K562 (cell line): Measurements from ENCODE around the gene SNX12. TPM values are rescaled to one million over a fixed set of nuclear protein-coding genes. Genes with fewer than 3 reads are reported as not detected.
A peak's percentile ranks its signal among the peaks of the same experiment; 100 is the strongest.

ENCODE experiments used
- BACH1 ChIP-seq: fragments of 200-800 bp; sonication (Bioruptor generic); IDR thresholded peaks from 2 replicates; pipeline ENCODE4 v1.6.1; 2016; ENCODE audit warnings: missing genetic modification characterization, missing compliant biosample characterization
- C11orf30 ChIP-seq: fragments of 450-650 bp; IDR thresholded peaks from 2 replicates; pipeline ENCODE4 v1.6.1; 2016; ENCODE audit warnings: low read depth, mild to moderate bottlenecking
- FOSL1 ChIP-seq: fragments of 200-800 bp; sonication (Bioruptor generic); conservative IDR thresholded peaks from 2 replicates; pipeline ENCODE4 v1.6.1; 2016; ENCODE audit warnings: missing genetic modification characterization, missing compliant biosample characterization
- HDAC2 ChIP-seq: fragments of 450-650 bp; IDR thresholded peaks from 2 replicates; pipeline ENCODE4 v1.6.1; 2016; ENCODE audit warnings: mild to moderate bottlenecking
- HMBOX1 ChIP-seq: sonication (generic); IDR thresholded peaks from 2 replicates; pipeline ENCODE4 v1.6.1; 2016
- HNRNPLL ChIP-seq: fragments of 200-400 bp; formaldehyde crosslinking; IDR thresholded peaks from 2 replicates; pipeline ENCODE4 v1.6.1; 2017; ENCODE audit warnings: low read length, low read depth, mild to moderate bottlenecking; ENCODE audit not compliant: poor library complexity, severe bottlenecking
- MAFK ChIP-seq: IDR thresholded peaks from 2 replicates; pipeline ENCODE4 v1.6.1; 2011; ENCODE audit warnings: low read length, improper control_type of control experiment
- RCOR1 ChIP-seq, 2 experiments: IDR thresholded peaks; 2 replicates each; pipeline ENCODE4 v1.6.1; 2012; ENCODE audit warnings: low read depth in 2 of 2, low read length in 2 of 2, borderline replicate concordance in 1 of 2, improper control_type of control experiment in 1 of 2
- TBP ChIP-seq: optimal IDR thresholded peaks from 2 replicates; pipeline ENCODE3; 2011; ENCODE audit warnings: low read depth, low read length, improper control_type of control experiment
- TRIM24 ChIP-seq, 2 experiments: fragments of 450-650 bp; IDR thresholded peaks; 2 replicates each; pipeline ENCODE4 v1.6.1; 2016
- ZBTB1 ChIP-seq: sonication (generic); formaldehyde crosslinking; IDR thresholded peaks from 2 replicates; pipeline ENCODE4 v1.8.1; 2023; ENCODE audit warnings: missing genetic modification reagents, low read depth, mild to moderate bottlenecking, borderline replicate concordance
- ZBTB2 ChIP-seq: fragments of 450-650 bp; IDR thresholded peaks from 2 replicates; pipeline ENCODE4 v1.6.1; 2016; ENCODE audit warnings: antibody characterized with exemption
- ZC3H8 ChIP-seq: fragments of 450-650 bp; IDR thresholded peaks from 2 replicates; pipeline ENCODE4 v1.6.1; 2017
- ZFP36 ChIP-seq: fragments of 150-350 bp; IDR thresholded peaks from 2 replicates; pipeline ENCODE4 v1.6.1; 2018; ENCODE audit warnings: low read length, low read depth; ENCODE audit not compliant: partially characterized antibody
- ZFP91 ChIP-seq: sonication (generic); formaldehyde crosslinking; IDR thresholded peaks from 2 replicates; pipeline ENCODE4 v1.8.0; 2022; ENCODE audit warnings: mild to moderate bottlenecking, missing genetic modification reagents
- ZKSCAN1 ChIP-seq: fragments of 150-350 bp; IDR thresholded peaks from 2 replicates; pipeline ENCODE4 v1.6.1; 2016; ENCODE audit warnings: low read depth, low read length
- ZNF134 ChIP-seq: fragments of 250-450 bp; sonication (Bioruptor Pico); conservative IDR thresholded peaks from 2 replicates; pipeline ENCODE4 v1.4.0; 2020
- ZNF354B ChIP-seq: fragments of 250-450 bp; sonication (Bioruptor Pico); IDR thresholded peaks from 2 replicates; pipeline ENCODE4 v1.4.0; 2020
- ZNF551 ChIP-seq: fragments of 250-450 bp; sonication (Bioruptor Pico); IDR thresholded peaks from 2 replicates; pipeline ENCODE4 v1.5.0; 2021; ENCODE audit warnings: mild to moderate bottlenecking, moderate library complexity
- polyA plus RNA-seq, 8 experiments: library from polyadenylated mRNA; depleted of rRNA in 4 of 8; stranded (reverse) in 5 of 8; unstranded in 3 of 8; fragments of >200 nt; fragmentation: Nextera tagmentation in 2 of 8; fragmentation: Illumina TruSeq in 1 of 8; extraction: Ambion mirVana in 2 of 8; extraction: Trizol in 1 of 8; gene quantifications; 2 replicates each; pipeline versions ENCODE4 v1.2.1 to v1.2.3, GENCODE V29; 2011 to 2014; ENCODE audit warnings: inconsistent platforms in 1 of 8, missing spikeins in 1 of 8
- total RNA-seq, 7 experiments: library from RNA; depleted of rRNA in 6 of 7; stranded (reverse); fragments of >200 nt in 6 of 7; fragmentation: Illumina TruSeq in 2 of 7; extraction: Trizol in 2 of 7; gene quantifications; 2 replicates each; pipeline versions ENCODE4 v1.2.1 to v1.2.3, GENCODE V29; 2011 to 2021; ENCODE audit warnings: low replicate concordance in 1 of 7

SNX12 gene
- total and polyA plus RNA-seq, 9 of the 15 experiments (the other 6 are each of a cell fraction or from before 2014, with no cell fraction given), result 12.7 to 50.3 (median 37.1) TPM

- no peak for TF ChIP-seq MAFK
- TF ChIP-seq RCOR1 (IDR thresholded peaks at IDR 0.05; ENCODE audit: borderline replicate concordance in 1 of 2, low read depth in 2 of 2, low read length in 2 of 2), result peak in 1 of 2 experiments; percentile 20; a peak in 1 of 4 replicates
- no peak for TF ChIP-seq BACH1 (tag)
- TF ChIP-seq HMBOX1, result peak; percentile 72; the same call in 1 of the 2 replicates
- no peak for TF ChIP-seq HNRNPLL
- no peak for TF ChIP-seq ZKSCAN1
- TF ChIP-seq ZFP36, result no peak
- TF ChIP-seq ZNF354B, result no peak
- no peak for TF ChIP-seq TBP
- TF ChIP-seq ZNF134 (CRISPR knock-in tag), result no peak
- TF ChIP-seq ZC3H8, result no peak
- no peak for TF ChIP-seq TRIM24 (IDR thresholded peaks at IDR 0.05)
- no peak for TF ChIP-seq FOSL1 (tag)
- no peak for TF ChIP-seq ZBTB1 (CRISPR knock-in tag)
- TF ChIP-seq ZNF551, result no peak
- TF ChIP-seq ZFP91 (CRISPR knock-in tag), result no peak
- TF ChIP-seq C11orf30, result no peak
- TF ChIP-seq HDAC2, result no peak
- no peak for TF ChIP-seq ZBTB2
Measured at GRCh38 chrX:71095033-71095432, 26.9 kb upstream of the SNX12 start (continued).
